ENCODE results near the gene ZNF407.

DNA sequence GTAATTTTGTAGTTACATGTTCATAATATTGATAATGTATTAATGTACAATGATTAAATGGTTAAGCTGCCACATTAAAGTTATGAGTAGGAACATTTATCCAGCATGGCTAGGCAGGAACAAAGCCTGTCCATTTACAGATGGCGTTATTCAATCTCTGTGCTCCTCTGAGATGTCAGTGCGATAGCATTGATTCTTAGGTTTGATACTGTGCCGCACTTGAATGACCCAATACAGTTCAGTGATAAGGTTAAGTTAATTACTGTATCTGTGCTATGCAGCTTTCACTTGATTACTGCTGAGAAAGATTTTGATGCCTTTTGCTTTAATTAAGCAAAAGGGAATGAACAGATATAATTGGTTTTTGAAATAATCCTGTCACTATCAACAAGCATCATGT is 111.8 kb downstream of the ZNF407 start:
- TF ChIP-seq, protein P1, sequence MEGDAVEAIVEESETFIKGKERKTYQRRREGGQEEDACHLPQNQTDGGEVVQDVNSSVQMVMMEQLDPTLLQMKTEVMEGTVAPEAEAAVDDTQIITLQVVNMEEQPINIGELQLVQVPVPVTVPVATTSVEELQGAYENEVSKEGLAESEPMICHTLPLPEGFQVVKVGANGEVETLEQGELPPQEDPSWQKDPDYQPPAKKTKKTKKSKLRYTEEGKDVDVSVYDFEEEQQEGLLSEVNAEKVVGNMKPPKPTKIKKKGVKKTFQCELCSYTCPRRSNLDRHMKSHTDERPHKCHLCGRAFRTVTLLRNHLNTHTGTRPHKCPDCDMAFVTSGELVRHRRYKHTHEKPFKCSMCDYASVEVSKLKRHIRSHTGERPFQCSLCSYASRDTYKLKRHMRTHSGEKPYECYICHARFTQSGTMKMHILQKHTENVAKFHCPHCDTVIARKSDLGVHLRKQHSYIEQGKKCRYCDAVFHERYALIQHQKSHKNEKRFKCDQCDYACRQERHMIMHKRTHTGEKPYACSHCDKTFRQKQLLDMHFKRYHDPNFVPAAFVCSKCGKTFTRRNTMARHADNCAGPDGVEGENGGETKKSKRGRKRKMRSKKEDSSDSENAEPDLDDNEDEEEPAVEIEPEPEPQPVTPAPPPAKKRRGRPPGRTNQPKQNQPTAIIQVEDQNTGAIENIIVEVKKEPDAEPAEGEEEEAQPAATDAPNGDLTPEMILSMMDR (IDR thresholded peaks at IDR 0.05; ENCODE audit: low read depth, low read length, poor library complexity, severe bottlenecking) = no peak
- TF ChIP-seq EZH2phosphoT487 (IDR thresholded peaks at IDR 0.05; ENCODE audit: borderline replicate concordance, low read length) = no peak
